HAP-1 (cell line): ENCODE data around the gene TEKT2.

Experiments used
- DNase-seq, 2 experiments: peaks; one replicate each; pipeline ENCODE4 v3.0.0-alpha.2; 2016 to 2020; ENCODE audit warnings: low spot score in 2 of 2
- H3K27me3 ChIP-seq: fragments of 250-450 bp; sonication (Bioruptor Pico); 2 replicates; pipeline ENCODE4 v1.5.1; 2020; ENCODE audit warnings: low read depth, mild to moderate bottlenecking, moderate library complexity
- H3K36me3 ChIP-seq: fragments of 250-450 bp; sonication (Bioruptor Pico); replicated peaks from 2 replicates; pipeline ENCODE4 v1.5.1; 2020; ENCODE audit warnings: mild to moderate bottlenecking
- H3K4me1 ChIP-seq: fragments of 250-450 bp; sonication (Bioruptor Pico); 2 replicates; pipeline ENCODE4 v1.5.1; 2020; ENCODE audit warnings: mild to moderate bottlenecking
- H3K4me3 ChIP-seq: fragments of 250-450 bp; sonication (Bioruptor Pico); 2 replicates; pipeline ENCODE4 v1.5.1; 2020; ENCODE audit warnings: mild to moderate bottlenecking, moderate library complexity
- H3K9me3 ChIP-seq: fragments of 250-450 bp; sonication (Bioruptor Pico); 2 replicates; pipeline ENCODE4 v1.5.1; 2020; ENCODE audit warnings: mild to moderate bottlenecking, moderate library complexity
- in situ Hi-C: fragments of 300-500 bp; cut with MboI; formaldehyde crosslinking; loops from 3 replicates; pipeline ENCODE4 v1.14.3; 2020; ENCODE audit warnings: low sequenced_read_pairs, inconsistent platforms, mixed read lengths

Gene TEKT2

DNA sequence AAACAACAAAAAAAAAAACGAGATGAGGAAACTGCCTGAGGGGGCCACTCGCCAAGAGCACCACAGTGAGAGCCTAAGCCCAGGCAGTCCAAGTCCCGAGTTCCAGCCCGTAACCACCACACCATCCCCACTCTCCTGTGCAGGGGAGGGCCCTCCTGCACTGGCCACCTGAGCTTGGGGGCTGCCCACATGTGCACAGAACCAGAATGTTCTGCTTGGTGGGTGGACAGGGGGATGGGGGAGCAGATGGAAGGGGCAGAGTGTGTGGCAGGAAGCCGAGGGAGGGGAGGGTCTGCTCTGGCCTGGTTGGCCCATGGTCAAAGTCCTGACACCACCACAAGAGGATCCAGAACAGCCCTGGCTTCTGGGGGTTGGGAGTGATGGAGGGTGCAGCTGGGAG is 22.4 kb downstream of the TEKT2 start:
- Histone ChIP-seq H3K4me3 (no peak overlapping the region), H3K36me3 (no peaks in the 10 kb centered on the region), H3K9me3 (no peaks in the 10 kb centered on the region), H3K4me1 (no peaks in the 10 kb centered on the region), H3K27me3 (no peaks in the 10 kb centered on the region)
- DNase-seq = no peak
- in situ Hi-C loops = loop anchor here (5.0 kb wide), 2 partner anchors 181 to 316 kb away; no protein-coding TSS in a partner anchor

DNA sequence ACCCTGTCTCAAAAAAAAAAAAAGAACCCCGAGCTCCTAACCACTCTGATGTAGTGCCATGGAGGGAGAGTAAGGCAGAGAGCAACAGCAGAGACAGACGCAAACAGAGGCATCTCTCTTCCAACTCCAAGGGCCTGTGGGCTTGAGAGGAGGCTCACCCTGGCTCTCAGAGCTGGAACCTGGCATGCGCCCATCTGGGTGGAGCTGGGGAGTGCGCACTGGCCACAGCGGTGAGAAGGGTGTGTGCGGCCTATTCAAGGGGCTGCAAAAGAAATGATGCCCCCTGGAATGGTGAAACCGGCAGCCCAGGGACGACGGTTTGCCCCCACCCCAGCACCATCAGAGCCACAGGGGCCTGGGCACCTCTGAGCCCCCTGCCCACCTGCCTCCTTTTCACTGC is 23.5 kb downstream of the TEKT2 start:
- Histone ChIP-seq H3K36me3 (no peaks in the 10 kb centered on the region), H3K27me3 (no peaks in the 10 kb centered on the region), H3K9me3 (no peaks in the 10 kb centered on the region), H3K4me1 (no peaks in the 10 kb centered on the region), H3K4me3 (no peak overlapping the region)
- DNase-seq = no peak
- in situ Hi-C loops = loop anchor here (5.0 kb wide), 2 partner anchors 180 to 315 kb away; no protein-coding TSS in a partner anchor

DNA sequence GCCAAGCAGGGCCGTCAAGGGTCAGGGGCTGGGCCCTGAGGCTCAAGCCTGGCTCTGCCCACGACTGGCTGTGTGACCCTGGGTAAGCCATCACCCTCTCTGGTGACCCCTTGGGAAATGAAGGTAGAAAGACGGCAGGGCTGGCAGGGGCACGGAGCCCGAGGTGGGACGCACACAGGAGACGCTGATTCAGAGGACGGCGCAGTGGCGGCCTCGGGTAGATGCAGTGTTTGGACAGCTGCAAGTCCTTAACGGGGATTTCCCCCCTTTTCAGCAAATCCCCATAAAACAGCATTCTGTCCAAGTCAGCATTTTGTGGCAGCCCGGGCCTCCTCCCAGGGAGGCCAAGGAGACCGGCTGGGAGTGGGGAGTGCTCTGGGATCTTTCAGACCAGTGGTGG is 24.4 kb downstream of the TEKT2 start:
- DNase-seq = no peak
- no peaks in the 10 kb centered on the region for H3K36me3 ChIP-seq
- H3K27me3 ChIP-seq = no peaks in the 10 kb centered on the region
- no peaks in the 10 kb centered on the region for H3K4me1 ChIP-seq
- H3K9me3 ChIP-seq = no peaks in the 10 kb centered on the region
- no peak overlapping the region for H3K4me3 ChIP-seq
- in situ Hi-C loops = loop anchor here (5.0 kb wide), 2 partner anchors 179 to 314 kb away; no protein-coding TSS in a partner anchor

DNA sequence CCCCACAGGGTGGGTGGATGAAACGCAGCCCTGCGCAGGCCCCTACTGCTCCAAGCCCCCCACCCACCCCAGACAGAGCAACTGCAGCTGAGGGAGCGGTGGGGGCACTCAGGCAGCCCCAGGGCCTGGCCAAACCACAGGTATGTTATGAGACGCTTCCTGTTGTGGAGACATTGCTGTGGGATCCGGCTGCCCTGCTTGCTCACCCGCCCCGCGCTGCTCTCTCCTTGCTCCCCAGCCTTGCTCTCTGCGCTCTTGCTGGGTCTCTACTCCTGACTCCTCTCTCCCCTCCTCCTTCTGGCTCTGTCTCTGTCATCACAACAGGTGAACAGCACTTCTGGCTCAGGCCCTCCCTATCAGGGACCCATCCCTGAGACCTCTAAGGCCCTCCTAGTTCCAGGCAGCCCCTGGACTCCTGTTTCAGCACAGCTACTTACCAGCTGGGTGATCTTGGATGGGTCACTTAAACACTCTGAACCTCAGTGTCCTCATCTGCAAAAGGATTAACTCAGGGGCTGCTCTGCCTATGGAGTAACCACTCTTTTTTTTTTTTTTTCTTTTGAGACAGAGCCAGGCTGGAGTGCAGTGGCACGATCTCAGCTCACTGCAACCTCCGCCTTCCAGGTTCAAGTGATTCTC is 25.3 kb downstream of the TEKT2 start:
- in situ Hi-C loops = loop anchor here (5.0 kb wide), 2 partner anchors 178 to 313 kb away; no protein-coding TSS in a partner anchor
- no peaks in the 10 kb centered on the region for H3K9me3 ChIP-seq
- H3K4me3 ChIP-seq = no peak overlapping the region
- H3K36me3 ChIP-seq = no peaks in the 10 kb centered on the region
- DNase-seq = no peak
- no peaks in the 10 kb centered on the region for H3K27me3 ChIP-seq
- no peaks in the 10 kb centered on the region for H3K4me1 ChIP-seq

DNA sequence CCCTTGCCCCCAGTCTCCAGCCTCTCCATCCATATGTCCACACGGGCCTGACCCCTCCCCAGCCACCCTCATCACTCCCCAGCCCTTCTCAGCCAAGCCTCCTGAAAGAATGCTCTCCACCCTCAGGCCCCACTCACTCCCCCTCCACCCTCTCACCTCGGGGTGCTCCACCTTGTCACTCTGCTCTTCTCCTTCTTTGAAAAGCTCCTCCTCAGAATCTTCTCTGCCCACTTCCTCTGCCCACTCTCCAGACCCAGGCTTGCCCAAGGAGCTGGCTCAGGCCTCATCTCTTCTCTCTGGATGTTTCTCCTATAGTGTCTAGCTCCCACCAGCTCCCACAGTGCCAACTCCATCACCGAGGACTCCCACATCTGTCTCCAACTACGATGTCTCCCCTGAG is 27.3 kb downstream of the TEKT2 start:
- Histone ChIP-seq H3K36me3 (no peaks in the 10 kb centered on the region), H3K4me3 (no peak overlapping the region), H3K27me3 (no peaks in the 10 kb centered on the region), H3K9me3 (no peaks in the 10 kb centered on the region), H3K4me1 (no peaks in the 10 kb centered on the region)
- DNase-seq = no peak
- in situ Hi-C loops = no loop called here

DNA sequence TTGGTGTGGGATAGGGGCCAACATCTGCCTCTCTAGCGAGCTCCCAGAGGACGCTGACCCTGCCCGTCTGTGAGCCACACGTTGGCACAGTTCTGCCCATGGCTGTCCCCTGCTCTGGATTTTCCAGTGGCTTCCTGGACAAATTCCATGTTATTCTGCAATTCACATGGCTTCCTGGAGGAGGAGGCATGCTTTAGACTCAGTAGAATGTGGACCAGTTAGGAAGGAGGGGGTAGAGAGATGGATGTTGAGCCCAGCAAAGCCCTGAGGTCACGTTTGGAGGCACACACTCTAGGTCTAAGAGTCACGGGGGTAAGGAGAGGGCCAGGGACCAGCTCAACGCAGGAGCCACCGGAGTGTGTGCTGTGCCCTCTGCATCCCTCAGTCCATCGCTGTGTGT is 28.9 kb downstream of the TEKT2 start:
- no peaks in the 10 kb centered on the region for H3K36me3 ChIP-seq
- in situ Hi-C loops = no loop called here
- no peaks in the 10 kb centered on the region for H3K27me3 ChIP-seq
- no peak for DNase-seq
- no peaks in the 10 kb centered on the region for H3K4me1 ChIP-seq
- no peaks in the 10 kb centered on the region for H3K9me3 ChIP-seq
- H3K4me3 ChIP-seq = no peak overlapping the region

DNA sequence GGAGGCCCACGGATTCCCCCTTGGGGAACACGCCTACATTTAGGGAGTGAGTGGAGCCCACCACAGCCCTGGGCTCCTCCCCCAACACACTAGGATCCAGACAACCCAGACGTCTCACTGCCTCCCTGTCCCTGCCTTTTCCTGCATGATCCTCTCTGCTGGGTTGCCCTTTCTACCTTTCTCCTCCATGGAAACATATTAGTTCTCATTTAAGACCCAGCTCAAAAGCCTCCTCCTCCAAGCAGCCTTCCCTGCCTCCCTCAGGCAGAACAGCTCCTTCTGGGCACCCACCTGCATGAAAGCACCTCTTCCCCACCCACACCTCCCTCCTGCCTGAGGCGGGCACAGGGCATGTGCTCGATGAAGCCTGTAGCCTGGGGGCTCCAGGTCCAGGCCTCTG is 30.5 kb downstream of the TEKT2 start:
- Histone ChIP-seq H3K4me3 (no peak overlapping the region), H3K36me3 (no peaks in the 10 kb centered on the region), H3K9me3 (no peaks in the 10 kb centered on the region), H3K4me1 (no peaks in the 10 kb centered on the region), H3K27me3 (no peaks in the 10 kb centered on the region)
- in situ Hi-C loops = no loop called here
- no peak for DNase-seq

DNA sequence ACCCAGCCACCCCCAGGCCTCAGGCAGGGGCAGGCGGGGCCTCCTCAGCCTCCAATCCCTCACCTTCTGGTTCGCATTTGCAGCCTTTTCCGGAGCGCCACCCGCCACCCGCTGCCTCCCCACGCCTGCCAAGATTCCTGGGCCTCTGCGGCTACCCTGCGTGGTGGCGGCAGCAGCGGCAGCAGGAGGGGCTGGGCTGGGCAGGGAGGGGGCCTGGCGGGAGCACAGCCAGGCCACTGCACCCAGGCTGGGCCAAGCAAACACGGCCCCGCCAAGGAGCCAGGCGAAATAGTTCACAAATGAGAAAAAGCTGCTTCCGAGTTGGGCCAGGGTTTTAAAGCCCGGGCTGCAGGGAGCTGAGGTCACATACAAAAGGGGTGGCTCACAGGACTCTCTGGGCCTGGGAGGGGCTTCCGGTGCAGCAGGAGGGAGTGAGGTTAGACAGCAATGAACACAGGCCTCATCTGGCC is 31.3 kb downstream of the TEKT2 start:
- Histone ChIP-seq H3K27me3 (no peaks in the 10 kb centered on the region), H3K9me3 (no peaks in the 10 kb centered on the region), H3K4me3 (no peak overlapping the region), H3K36me3 (no peaks in the 10 kb centered on the region), H3K4me1 (no peaks in the 10 kb centered on the region)
- in situ Hi-C loops = no loop called here
- DNase-seq = no peak

DNA sequence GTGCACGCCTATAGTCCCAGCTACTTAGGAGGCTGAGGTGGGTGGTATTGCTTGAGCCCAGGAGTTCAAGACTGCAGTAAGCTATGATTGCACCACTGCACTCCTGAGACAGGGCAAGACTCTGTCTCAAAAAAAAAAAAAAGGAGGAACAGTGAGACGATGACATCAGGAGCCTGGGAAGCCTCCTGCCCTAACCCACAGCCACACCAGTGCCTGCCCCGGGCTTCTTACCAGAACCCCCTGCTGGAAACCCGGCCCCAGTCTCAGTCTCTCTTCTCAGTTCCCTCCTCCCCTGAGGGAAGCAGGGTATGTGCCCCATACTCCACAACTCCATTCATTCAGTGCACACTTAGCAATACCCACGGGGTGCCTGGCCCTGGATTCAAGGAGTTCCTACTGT is 32.0 kb downstream of the TEKT2 start:
- H3K36me3 ChIP-seq = no peaks in the 10 kb centered on the region
- in situ Hi-C loops = no loop called here
- H3K27me3 ChIP-seq = no peaks in the 10 kb centered on the region
- no peak overlapping the region for H3K4me3 ChIP-seq
- no peak for DNase-seq
- no peaks in the 10 kb centered on the region for H3K9me3 ChIP-seq
- no peaks in the 10 kb centered on the region for H3K4me1 ChIP-seq

DNA sequence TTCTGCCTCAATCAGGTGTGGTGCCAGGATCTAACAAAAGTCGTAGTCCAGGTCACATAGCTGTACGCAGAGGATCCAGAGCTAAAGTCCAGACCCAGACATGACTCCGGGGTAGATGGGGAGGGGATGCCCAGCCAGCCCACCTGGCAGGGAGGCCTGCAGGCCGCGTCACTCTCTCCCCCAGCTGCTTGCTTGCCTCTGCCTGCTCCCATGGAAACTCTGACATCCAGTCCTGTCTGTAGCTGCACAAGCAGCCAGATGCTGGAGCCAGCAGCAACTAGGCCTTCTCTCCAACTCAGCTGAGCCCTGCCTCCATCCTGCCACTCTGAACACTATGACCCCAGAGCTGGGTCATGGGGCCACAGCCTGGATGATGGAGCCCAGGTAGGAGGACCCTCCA is 33.0 kb downstream of the TEKT2 start:
- Histone ChIP-seq H3K4me1 (no peaks in the 10 kb centered on the region), H3K27me3 (no peaks in the 10 kb centered on the region), H3K36me3 (no peaks in the 10 kb centered on the region), H3K9me3 (no peaks in the 10 kb centered on the region), H3K4me3 (no peak overlapping the region)
- in situ Hi-C loops = no loop called here
- no peak for DNase-seq

DNA sequence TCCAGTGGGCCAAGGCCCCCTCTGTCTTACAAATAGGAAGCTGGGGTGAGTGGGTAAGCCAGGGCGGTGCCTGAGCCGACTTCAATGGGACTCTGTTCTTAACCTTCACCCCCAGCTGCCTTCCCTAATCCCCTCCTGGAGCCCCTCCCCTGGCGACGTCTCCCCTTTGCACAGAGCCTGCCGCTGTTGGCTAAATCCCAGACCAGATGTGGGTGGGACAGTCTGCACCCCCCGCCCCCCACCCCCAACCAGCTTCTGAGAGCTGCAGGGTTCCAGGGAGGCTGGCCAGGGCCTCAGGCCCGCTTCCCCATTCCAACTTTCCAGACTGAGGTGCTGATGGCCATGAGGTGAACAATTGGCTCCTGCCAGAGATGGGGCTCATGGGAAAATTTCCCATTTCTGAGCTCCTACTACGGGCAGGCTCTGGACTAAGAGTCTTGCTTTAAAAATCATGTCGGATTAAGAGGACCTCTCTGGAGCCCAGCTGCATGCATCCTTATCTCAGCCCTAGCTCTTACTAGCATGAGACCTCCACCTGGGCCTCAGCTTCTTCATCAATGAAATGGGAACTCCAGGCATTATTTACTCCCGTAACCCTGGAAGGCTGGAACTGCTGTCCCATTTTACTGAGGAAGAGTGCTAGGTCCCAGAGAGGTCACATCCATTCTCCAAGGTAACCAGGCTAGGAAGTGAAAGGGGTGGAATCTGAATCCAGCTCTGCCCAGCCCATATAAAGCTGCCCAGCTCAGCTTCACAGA is 34.7 kb downstream of the TEKT2 start:
- in situ Hi-C loops = no loop called here
- no peak for DNase-seq
- Histone ChIP-seq H3K9me3 (no peaks in the 10 kb centered on the region), H3K36me3 (no peaks in the 10 kb centered on the region), H3K4me1 (no peaks in the 10 kb centered on the region), H3K4me3 (no peak overlapping the region), H3K27me3 (no peaks in the 10 kb centered on the region)

DNA sequence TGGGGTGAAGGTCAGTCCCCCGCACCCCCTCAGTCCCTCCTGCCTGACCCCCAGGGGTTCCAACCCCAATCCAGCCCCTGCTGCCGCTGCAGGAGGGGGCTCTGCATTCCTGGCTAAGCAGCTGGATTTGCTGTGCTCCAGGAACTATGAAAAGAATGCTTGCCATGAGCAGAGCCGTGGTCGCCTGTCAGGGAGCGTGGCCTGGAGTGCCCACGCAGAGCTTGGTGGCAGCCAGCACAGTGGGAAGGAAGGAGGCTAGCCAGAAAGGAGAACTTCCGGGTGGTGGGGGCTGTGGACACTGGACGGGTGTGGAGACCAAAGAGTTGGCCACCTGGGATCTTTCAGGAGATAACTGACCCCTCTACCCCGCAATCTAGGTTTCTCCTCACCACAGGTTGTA is 35.6 kb downstream of the TEKT2 start:
- H3K36me3 ChIP-seq = no peaks in the 10 kb centered on the region
- no peak for DNase-seq
- H3K4me1 ChIP-seq = no peaks in the 10 kb centered on the region
- H3K27me3 ChIP-seq = no peaks in the 10 kb centered on the region
- H3K4me3 ChIP-seq = no peak overlapping the region
- in situ Hi-C loops = no loop called here
- no peaks in the 10 kb centered on the region for H3K9me3 ChIP-seq

DNA sequence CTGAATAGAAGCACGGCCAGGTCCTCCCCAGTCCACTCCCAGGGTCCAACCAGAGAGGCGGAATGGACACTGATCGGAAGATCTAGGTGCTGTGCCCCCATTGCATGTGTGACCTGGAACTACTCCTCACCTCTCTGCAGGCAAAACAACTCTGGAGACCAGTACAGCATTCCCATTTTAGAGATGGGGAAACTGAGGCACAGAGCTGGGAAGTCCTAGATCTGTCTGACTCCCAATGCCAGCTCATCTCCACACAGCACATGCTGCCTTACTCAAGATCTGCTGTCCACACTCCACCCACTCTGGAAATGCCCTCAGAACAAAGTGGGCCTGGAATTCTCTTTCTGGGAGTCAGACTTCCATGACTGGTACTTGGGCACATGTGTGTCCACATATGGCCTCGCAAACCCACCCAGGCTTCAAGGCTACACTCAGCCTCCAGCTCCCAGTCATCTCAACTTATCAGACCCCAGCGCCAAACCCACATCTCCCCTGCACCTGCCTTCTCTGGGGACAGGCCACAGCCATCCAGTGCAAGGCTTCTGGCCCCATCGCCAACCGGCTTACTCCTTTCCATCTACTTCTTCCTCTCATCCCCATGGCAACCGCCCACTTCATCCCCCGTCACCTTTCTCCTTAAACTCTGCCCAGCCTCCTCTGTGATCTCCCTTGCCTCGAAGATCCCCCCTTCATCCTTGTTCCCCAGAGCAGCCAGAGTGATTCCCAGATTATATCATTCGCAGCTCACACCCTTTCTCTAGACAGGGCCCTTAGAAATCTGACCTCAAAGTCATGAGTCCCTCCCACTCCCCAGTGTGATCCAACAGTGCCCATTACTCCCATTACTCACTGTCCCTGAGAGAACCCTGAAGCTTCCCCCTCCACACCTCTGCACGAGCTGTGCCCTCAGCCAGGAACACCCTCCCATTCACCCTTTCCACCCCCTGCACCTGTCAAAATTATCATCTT is 38.5 kb downstream of the TEKT2 start:
- Histone ChIP-seq H3K27me3 (no peaks in the 10 kb centered on the region), H3K36me3 (no peaks in the 10 kb centered on the region), H3K9me3 (no peaks in the 10 kb centered on the region), H3K4me3 (no peak overlapping the region), H3K4me1 (no peaks in the 10 kb centered on the region)
- no peak for DNase-seq
- in situ Hi-C loops = no loop called here
